ENCODE measurements around the gene TMEM203. TPM values are rescaled to one million over a fixed set of nuclear protein-coding genes. Genes with fewer than 3 reads are reported as not detected.

TMEM203 gene
- total and polyA plus RNA-seq, 5 donors from 2014 or later, result 20.7 to 148 (median 118) TPM

DNA sequence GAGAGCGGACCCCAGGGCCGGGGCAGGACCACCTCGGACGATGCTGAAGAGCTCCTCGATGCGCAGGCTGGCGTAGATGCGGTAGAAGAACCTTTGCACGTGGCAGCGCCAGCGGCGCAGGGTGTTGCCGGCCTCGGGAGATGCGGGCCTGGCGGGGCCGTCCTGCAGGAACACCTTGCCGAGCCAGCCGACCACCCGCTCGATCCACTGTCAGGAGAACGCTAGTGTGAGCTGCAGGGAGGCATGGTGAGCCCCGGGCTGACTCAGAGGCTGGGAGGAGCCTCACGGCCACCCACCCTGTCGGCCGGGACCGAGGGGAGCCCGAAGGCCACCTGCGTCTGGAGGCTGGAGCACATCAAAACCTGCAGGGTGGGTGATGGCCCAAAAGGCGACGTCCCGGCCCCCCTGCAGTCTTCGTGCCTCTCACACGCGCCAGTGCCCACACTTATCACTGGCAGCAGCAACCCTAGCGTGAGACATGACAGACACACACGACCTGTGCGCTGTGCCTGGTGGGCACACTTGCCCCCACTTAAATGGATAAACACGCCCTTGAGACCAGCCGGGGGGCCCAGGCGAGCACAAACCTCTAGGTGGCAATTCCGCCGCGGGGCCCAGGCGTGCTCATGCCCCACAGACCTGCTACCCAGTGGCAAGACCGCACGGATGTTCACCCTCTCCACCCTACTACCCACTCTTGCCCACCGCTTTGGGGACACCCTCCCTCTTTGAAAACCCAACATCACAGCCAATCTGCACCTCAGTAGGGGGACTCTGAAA is 20.4 kb downstream of the TMEM203 start:
- Mint-ChIP-seq H3K4me3 (peak overlapping the region in 1 of 4 donors; percentile 31), H3K27ac (no peak overlapping the region), H3K27me3 (no peaks in the 10 kb centered on the region), H3K9me3 (peaks cover 0 to 2% (median 0%) of the 10 kb centered on the region in 7 donors), H3K4me1 (peaks cover 0 to 43% (median 13%) of the 10 kb centered on the region in 4 donors), H3K36me3 (peaks cover 8% of the 10 kb centered on the region)
- Histone ChIP-seq H3K4me1 (ENCODE audit: control insufficient read depth, insufficient read depth, low read length, poor library complexity, severe bottlenecking) (peaks cover 36% of the 10 kb centered on the region), H3K4me3 (ENCODE audit: low read depth, low read length) (no peak overlapping the region), H3K9me3 (ENCODE audit: control insufficient read depth in 2 of 2, low read length in 2 of 2) (no peaks in the 10 kb centered on the region), H3K27ac (ENCODE audit: insufficient read depth, low read length, poor library complexity, severe bottlenecking) (no peak overlapping the region), H3K27me3 (ENCODE audit: control insufficient read depth, insufficient read depth, low read length) (no peaks in the 10 kb centered on the region), H3K36me3 (ENCODE audit: control insufficient read depth, insufficient read depth, low read length) (peaks cover 42% of the 10 kb centered on the region)
- ATAC-seq (ENCODE audit: low read depth in 2 of 2) (no peak), DNase-seq (no peak)

- Mint-ChIP-seq H3K9me3 (peaks cover 0 to 2% (median 0%) of the 10 kb centered on the region in 7 donors), H3K4me3 (peak overlapping the region in 2 of 4 donors; percentile 48 to 60), H3K36me3 (peaks cover 11% of the 10 kb centered on the region), H3K27ac (no peak overlapping the region), H3K27me3 (no peaks in the 10 kb centered on the region), H3K4me1 (peaks cover 0 to 37% (median 13%) of the 10 kb centered on the region in 4 donors)
- Histone ChIP-seq H3K27me3 (ENCODE audit: control insufficient read depth, insufficient read depth, low read length) (no peaks in the 10 kb centered on the region), H3K27ac (ENCODE audit: insufficient read depth, low read length, poor library complexity, severe bottlenecking) (no peak overlapping the region), H3K4me3 (ENCODE audit: low read depth, low read length) (no peak overlapping the region), H3K9me3 (ENCODE audit: control insufficient read depth in 2 of 2, low read length in 2 of 2) (no peaks in the 10 kb centered on the region), H3K36me3 (ENCODE audit: control insufficient read depth, insufficient read depth, low read length) (peaks cover 48% of the 10 kb centered on the region), H3K4me1 (ENCODE audit: control insufficient read depth, insufficient read depth, low read length, poor library complexity, severe bottlenecking) (peaks cover 27% of the 10 kb centered on the region)
- DNase-seq (no peak), ATAC-seq (ENCODE audit: low read depth in 2 of 2) (no peak)
Measured at GRCh38 chr9:137183980-137184595, 21.4 kb downstream of the TMEM203 start.

- no peak overlapping the region for H3K4me3 ChIP-seq (ENCODE audit: low read depth, low read length)
- H3K27ac ChIP-seq (ENCODE audit: insufficient read depth, low read length, poor library complexity, severe bottlenecking), result no peak overlapping the region
- H3K9me3 Mint-ChIP-seq, result peaks cover 0 to 2% (median 0%) of the 10 kb centered on the region in 7 donors
- peak overlapping the region in 1 of 4 donors; percentile 78 for H3K4me3 Mint-ChIP-seq
- H3K9me3 ChIP-seq (ENCODE audit: control insufficient read depth in 2 of 2, low read length in 2 of 2), result no peaks in the 10 kb centered on the region
- no peak overlapping the region for H3K27ac Mint-ChIP-seq
- no peaks in the 10 kb centered on the region for H3K27me3 Mint-ChIP-seq
- peaks cover 0 to 31% (median 13%) of the 10 kb centered on the region in 4 donors for H3K4me1 Mint-ChIP-seq
- DNase-seq (no peak), ATAC-seq (ENCODE audit: low read depth in 2 of 2) (no peak)
- peaks cover 12% of the 10 kb centered on the region for H3K36me3 Mint-ChIP-seq
- H3K36me3 ChIP-seq (ENCODE audit: control insufficient read depth, insufficient read depth, low read length), result peaks cover 49% of the 10 kb centered on the region
- no peaks in the 10 kb centered on the region for H3K27me3 ChIP-seq (ENCODE audit: control insufficient read depth, insufficient read depth, low read length)
- H3K4me1 ChIP-seq (ENCODE audit: control insufficient read depth, insufficient read depth, low read length, poor library complexity, severe bottlenecking), result peaks cover 21% of the 10 kb centered on the region
Measured at GRCh38 chr9:137182836-137183235, 22.6 kb downstream of the TMEM203 start.

GRCh38 chr9:137181680-137182079 is 23.8 kb downstream of the TMEM203 start:
- H3K27ac Mint-ChIP-seq, result no peak overlapping the region
- Histone ChIP-seq H3K27ac (ENCODE audit: insufficient read depth, low read length, poor library complexity, severe bottlenecking) (no peak overlapping the region), H3K4me1 (ENCODE audit: control insufficient read depth, insufficient read depth, low read length, poor library complexity, severe bottlenecking) (peaks cover 10% of the 10 kb centered on the region), H3K9me3 (ENCODE audit: control insufficient read depth in 2 of 2, low read length in 2 of 2) (no peaks in the 10 kb centered on the region), H3K27me3 (ENCODE audit: control insufficient read depth, insufficient read depth, low read length) (no peaks in the 10 kb centered on the region), H3K36me3 (ENCODE audit: control insufficient read depth, insufficient read depth, low read length) (peaks cover 49% of the 10 kb centered on the region), H3K4me3 (ENCODE audit: low read depth, low read length) (no peak overlapping the region)
- peaks cover 0 to 20% (median 5%) of the 10 kb centered on the region in 4 donors for H3K4me1 Mint-ChIP-seq
- H3K4me3 Mint-ChIP-seq, result no peak overlapping the region
- ATAC-seq (ENCODE audit: low read depth in 2 of 2) (no peak), DNase-seq (no peak)
- H3K36me3 Mint-ChIP-seq, result peaks cover 17% of the 10 kb centered on the region
- peaks cover 0 to 2% (median 0%) of the 10 kb centered on the region in 7 donors for H3K9me3 Mint-ChIP-seq
- peaks cover under 1% of the 10 kb centered on the region for H3K27me3 Mint-ChIP-seq

DNA sequence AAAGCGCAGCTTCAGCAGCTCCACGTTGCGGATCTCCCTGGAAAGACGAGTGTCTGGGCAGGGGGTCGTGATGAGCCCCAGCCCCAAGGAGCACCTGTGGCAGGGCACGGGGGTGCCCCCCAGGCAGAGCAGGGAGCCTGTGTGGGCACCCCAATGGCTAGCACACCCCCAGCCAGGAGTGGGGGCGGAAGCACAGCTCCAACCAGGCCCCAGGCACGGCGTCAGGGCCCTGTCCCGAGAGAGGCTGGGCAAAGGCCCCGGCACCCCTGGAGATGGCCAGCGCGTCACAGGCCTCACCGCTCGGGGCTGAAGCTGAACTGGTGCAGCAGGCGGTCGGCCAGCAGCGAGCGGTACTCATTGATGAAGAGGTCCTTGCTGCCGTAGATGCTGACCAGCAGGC is 25.0 kb downstream of the TMEM203 start:
- H3K9me3 Mint-ChIP-seq, result peaks cover 0 to 2% (median 0%) of the 10 kb centered on the region in 7 donors
- peaks cover 17% of the 10 kb centered on the region for H3K36me3 Mint-ChIP-seq
- H3K27me3 ChIP-seq (ENCODE audit: control insufficient read depth, insufficient read depth, low read length), result no peaks in the 10 kb centered on the region
- H3K27ac Mint-ChIP-seq, result no peak overlapping the region
- DNase-seq, result no peak
- no peak for ATAC-seq (ENCODE audit: low read depth in 2 of 2)
- H3K4me3 ChIP-seq (ENCODE audit: low read depth, low read length), result no peak overlapping the region
- no peaks in the 10 kb centered on the region for H3K9me3 ChIP-seq (ENCODE audit: control insufficient read depth in 2 of 2, low read length in 2 of 2)
- peaks cover 4% of the 10 kb centered on the region for H3K27me3 Mint-ChIP-seq
- H3K4me1 Mint-ChIP-seq, result peaks cover 0 to 15% (median 0%) of the 10 kb centered on the region in 4 donors
- H3K4me1 ChIP-seq (ENCODE audit: control insufficient read depth, insufficient read depth, low read length, poor library complexity, severe bottlenecking), result no peaks in the 10 kb centered on the region
- H3K4me3 Mint-ChIP-seq, result no peak overlapping the region
- H3K36me3 ChIP-seq (ENCODE audit: control insufficient read depth, insufficient read depth, low read length), result peaks cover 44% of the 10 kb centered on the region
- no peak overlapping the region for H3K27ac ChIP-seq (ENCODE audit: insufficient read depth, low read length, poor library complexity, severe bottlenecking)

- peaks cover 0 to 2% (median 0%) of the 10 kb centered on the region in 7 donors for H3K9me3 Mint-ChIP-seq
- ATAC-seq (ENCODE audit: low read depth in 2 of 2) (no peak), DNase-seq (no peak)
- H3K4me3 Mint-ChIP-seq, result no peak overlapping the region
- no peak overlapping the region for H3K4me3 ChIP-seq (ENCODE audit: low read depth, low read length)
- peaks cover 17% of the 10 kb centered on the region for H3K36me3 Mint-ChIP-seq
- H3K27me3 Mint-ChIP-seq, result peaks cover 4% of the 10 kb centered on the region
- H3K36me3 ChIP-seq (ENCODE audit: control insufficient read depth, insufficient read depth, low read length), result peaks cover 43% of the 10 kb centered on the region
- peaks cover 0 to 13% (median 0%) of the 10 kb centered on the region in 4 donors for H3K4me1 Mint-ChIP-seq
- H3K27ac ChIP-seq (ENCODE audit: insufficient read depth, low read length, poor library complexity, severe bottlenecking), result no peak overlapping the region
- H3K9me3 ChIP-seq (ENCODE audit: control insufficient read depth in 2 of 2, low read length in 2 of 2), result no peaks in the 10 kb centered on the region
- H3K27ac Mint-ChIP-seq, result no peak overlapping the region
- H3K4me1 ChIP-seq (ENCODE audit: control insufficient read depth, insufficient read depth, low read length, poor library complexity, severe bottlenecking), result peaks cover 3% of the 10 kb centered on the region
- H3K27me3 ChIP-seq (ENCODE audit: control insufficient read depth, insufficient read depth, low read length), result no peaks in the 10 kb centered on the region
Measured at GRCh38 chr9:137179761-137180160, 25.7 kb downstream of the TMEM203 start.

DNA sequence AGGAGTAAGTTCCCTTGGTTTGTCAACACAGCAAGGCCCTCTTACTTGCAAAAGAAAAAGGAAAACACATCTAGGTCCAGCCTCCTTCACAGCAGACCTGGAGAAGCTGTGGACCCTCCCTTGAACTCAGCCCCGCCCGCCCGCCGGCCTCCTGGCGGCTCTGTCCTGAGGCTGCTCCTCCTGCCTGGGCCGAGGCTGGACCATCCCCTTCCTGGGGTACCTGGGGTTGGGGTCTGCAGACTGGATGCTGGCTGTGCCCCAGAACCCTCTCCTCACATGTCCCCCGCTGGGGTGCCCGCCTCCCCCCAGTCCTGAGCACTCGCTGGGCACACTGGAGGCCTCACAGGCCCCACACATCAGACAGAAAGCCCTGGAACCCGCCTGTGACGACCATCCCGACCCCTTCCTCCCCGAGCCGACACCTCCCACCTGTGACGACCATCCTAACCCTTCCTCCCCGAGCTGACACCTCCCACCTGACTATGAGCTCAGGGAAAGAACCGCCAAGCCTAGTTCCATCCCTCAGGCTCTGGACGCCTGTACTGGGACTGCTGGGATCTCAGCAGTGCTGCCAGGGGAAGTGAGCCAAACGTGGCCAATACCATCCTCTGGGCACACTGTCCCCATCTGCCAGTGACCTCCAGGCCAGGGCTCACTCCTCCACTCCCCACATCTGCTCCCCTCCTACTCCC is 26.4 kb downstream of the TMEM203 start:
- peaks cover 0 to 2% (median 0%) of the 10 kb centered on the region in 7 donors for H3K9me3 Mint-ChIP-seq
- DNase-seq, result no peak
- H3K27ac ChIP-seq (ENCODE audit: insufficient read depth, low read length, poor library complexity, severe bottlenecking), result no peak overlapping the region
- no peak for ATAC-seq (ENCODE audit: low read depth in 2 of 2)
- H3K4me1 Mint-ChIP-seq, result peaks cover 0 to 8% (median 0%) of the 10 kb centered on the region in 4 donors
- H3K36me3 Mint-ChIP-seq, result peaks cover 14% of the 10 kb centered on the region
- H3K27me3 Mint-ChIP-seq, result peaks cover 4% of the 10 kb centered on the region
- H3K9me3 ChIP-seq (ENCODE audit: control insufficient read depth in 2 of 2, low read length in 2 of 2), result no peaks in the 10 kb centered on the region
- peak overlapping the region in 1 of 4 donors; percentile 13 for H3K4me3 Mint-ChIP-seq
- H3K27ac Mint-ChIP-seq, result peak overlapping the region in 1 of 3 donors; percentile 52
- peaks cover 8% of the 10 kb centered on the region for H3K4me1 ChIP-seq (ENCODE audit: control insufficient read depth, insufficient read depth, low read length, poor library complexity, severe bottlenecking)
- H3K36me3 ChIP-seq (ENCODE audit: control insufficient read depth, insufficient read depth, low read length), result peaks cover 40% of the 10 kb centered on the region
- no peak overlapping the region for H3K4me3 ChIP-seq (ENCODE audit: low read depth, low read length)
- no peaks in the 10 kb centered on the region for H3K27me3 ChIP-seq (ENCODE audit: control insufficient read depth, insufficient read depth, low read length)
